GM18502 (cell line): ENCODE measurements around the gene KRTAP2-2.

Source experiments
- ATAC-seq: cut with Tn5 transposase; IDR thresholded peaks from one replicate; pipeline ENCODE4 v1.9.1; 2021; ENCODE audit warnings: mild to moderate bottlenecking; ENCODE audit not compliant: unreplicated experiment, poor library complexity

KRTAP2-2 gene

GRCh38 chr17:41026715-41027471, 28.1 kb downstream of the KRTAP2-2 start, which contains the start of gene KRTAP1-5:
KRTAP1-5 (minus strand) TSS chr17:41027208; CDS start chr17:41027155, 53 bp downstream.
- ATAC-seq, result no peak

GRCh38 chr17:41024697-41025096, 30.3 kb downstream of the KRTAP2-2 start:
- ATAC-seq, result no peak

- ATAC-seq, result no peak
These were observed 34.7 kb downstream of the KRTAP2-2 start for GRCh38 chr17:41020336-41020735.

- ATAC-seq, result no peak
These were observed 35.6 kb downstream of the KRTAP2-2 start for GRCh38 chr17:41019415-41019814.

GRCh38 chr17:41018541-41018940, 36.5 kb downstream of the KRTAP2-2 start:
- no peak for ATAC-seq

GRCh38 chr17:41016578-41017215, 38.3 kb downstream of the KRTAP2-2 start:
- no peak for ATAC-seq

- no peak for ATAC-seq
These were observed 39.6 kb downstream of the KRTAP2-2 start for GRCh38 chr17:41015454-41015853.

GRCh38 chr17:41013606-41014005, 41.4 kb downstream of the KRTAP2-2 start:
- no peak for ATAC-seq

- no peak for ATAC-seq
These were observed 41.8 kb downstream of the KRTAP2-2 start for GRCh38 chr17:41013181-41013580.

- ATAC-seq, result no peak
These were observed 42.5 kb downstream of the KRTAP2-2 start for GRCh38 chr17:41012326-41013120.

- ATAC-seq, result no peak
These were observed 44.6 kb downstream of the KRTAP2-2 start for GRCh38 chr17:41010441-41010840.

GRCh38 chr17:41009936-41010335, 45.1 kb downstream of the KRTAP2-2 start:
- no peak for ATAC-seq

GRCh38 chr17:41009301-41009760, 45.7 kb downstream of the KRTAP2-2 start:
- no peak for ATAC-seq

GRCh38 chr17:41008811-41009210, 46.2 kb downstream of the KRTAP2-2 start, which contains the start of gene KRTAP3-1:
KRTAP3-1 (minus strand) TSS chr17:41009128; CDS start chr17:41009074, 54 bp downstream.
- ATAC-seq, result no peak
